ENCODE data around the gene PTPRD. TPM values are rescaled to one million over a fixed set of nuclear protein-coding genes. Genes with fewer than 3 reads are reported as not detected.

Gene PTPRD
- total RNA-seq, 4 donors from 2014 or later: 0.78 to 11.7 (median 1.6) TPM

- Histone ChIP-seq H3K4me3 (no peak overlapping the region), H3K36me3 (no peaks in the 10 kb centered on the region), H3K27ac (no peak overlapping the region), H3K27me3 (no peaks in the 10 kb centered on the region), H3K4me1 (no peaks in the 10 kb centered on the region), H3K9me3 (no peaks in the 10 kb centered on the region)
- TF ChIP-seq POLR2A (IDR thresholded peaks at IDR 0.05): no peak
- no peak for TF ChIP-seq CTCF (IDR thresholded peaks at IDR 0.05 in 4 of 5, conservative IDR thresholded peaks at IDR 0.05 in 1 of 5)
- intact Hi-C loops (cut with DNase I; ENCODE audit: low total_unique reads) (no loop called here), in situ Hi-C loops (cut with MboI; ENCODE audit: low sequenced_read_pairs in 4 of 4) (no loop called here)
- DNase-seq (no peak), ATAC-seq (no peak)
These were observed 1748.3 kb downstream of the PTPRD start for GRCh38 chr9:8864545-8864896.

GRCh38 chr9:8863886-8864544, 1748.8 kb downstream of the PTPRD start:
- no peak for ATAC-seq
- H3K4me1 ChIP-seq: no peaks in the 10 kb centered on the region
- no peaks in the 10 kb centered on the region for H3K27me3 ChIP-seq
- TF ChIP-seq POLR2A (IDR thresholded peaks at IDR 0.05) (no peak), CTCF (IDR thresholded peaks at IDR 0.05 in 4 of 5, conservative IDR thresholded peaks at IDR 0.05 in 1 of 5) (no peak)
- no peaks in the 10 kb centered on the region for H3K9me3 ChIP-seq
- no peak for DNase-seq
- no peak overlapping the region for H3K4me3 ChIP-seq
- intact Hi-C loops (cut with DNase I; ENCODE audit: low total_unique reads) (no loop called here), in situ Hi-C loops (cut with MboI; ENCODE audit: low sequenced_read_pairs in 4 of 4) (no loop called here)
- H3K27ac ChIP-seq: no peak overlapping the region
- H3K36me3 ChIP-seq: no peaks in the 10 kb centered on the region

- DNase-seq (no peak), ATAC-seq (no peak)
- Histone ChIP-seq H3K27ac (no peak overlapping the region), H3K4me3 (no peak overlapping the region), H3K9me3 (no peaks in the 10 kb centered on the region), H3K27me3 (peaks cover 0 to 3% (median 3%) of the 10 kb centered on the region in 3 donors), H3K4me1 (peaks cover 0 to 3% of the 10 kb centered on the region in 2 donors), H3K36me3 (no peaks in the 10 kb centered on the region)
- in situ Hi-C loops (cut with MboI; ENCODE audit: low sequenced_read_pairs in 4 of 4): no loop called here
- TF ChIP-seq CTCF (IDR thresholded peaks at IDR 0.05 in 4 of 5, conservative IDR thresholded peaks at IDR 0.05 in 1 of 5): no peak
- intact Hi-C loops (cut with DNase I; ENCODE audit: low total_unique reads): no loop called here
These were observed 1749.7 kb downstream of the PTPRD start for GRCh38 chr9:8863069-8863468.

GRCh38 chr9:8860925-8861324, 1751.9 kb downstream of the PTPRD start:
- no peaks in the 10 kb centered on the region for H3K9me3 ChIP-seq
- no peak overlapping the region for H3K4me3 ChIP-seq
- H3K36me3 ChIP-seq: no peaks in the 10 kb centered on the region
- TF ChIP-seq POLR2A (IDR thresholded peaks at IDR 0.05) (no peak), CTCF (IDR thresholded peaks at IDR 0.05 in 4 of 5, conservative IDR thresholded peaks at IDR 0.05 in 1 of 5) (no peak)
- DNase-seq (no peak), ATAC-seq (no peak)
- H3K27ac ChIP-seq: no peak overlapping the region
- H3K4me1 ChIP-seq: peaks cover 4 to 9% of the 10 kb centered on the region in 2 donors
- intact Hi-C loops (cut with DNase I; ENCODE audit: low total_unique reads): no loop called here
- in situ Hi-C loops (cut with MboI; ENCODE audit: low sequenced_read_pairs in 4 of 4): no loop called here
- peaks cover 9 to 16% (median 11%) of the 10 kb centered on the region in 3 donors for H3K27me3 ChIP-seq

- Histone ChIP-seq H3K4me3 (no peak overlapping the region), H3K36me3 (no peaks in the 10 kb centered on the region), H3K27me3 (peaks cover 14 to 23% (median 18%) of the 10 kb centered on the region in 3 donors), H3K27ac (no peak overlapping the region), H3K4me1 (peaks cover 4 to 9% of the 10 kb centered on the region in 2 donors), H3K9me3 (no peaks in the 10 kb centered on the region)
- ATAC-seq (no peak), DNase-seq (no peak)
- intact Hi-C loops (cut with DNase I; ENCODE audit: low total_unique reads): no loop called here
- in situ Hi-C loops (cut with MboI; ENCODE audit: low sequenced_read_pairs in 4 of 4): no loop called here
- no peak for TF ChIP-seq POLR2A (IDR thresholded peaks at IDR 0.05)
- TF ChIP-seq CTCF (IDR thresholded peaks at IDR 0.05 in 4 of 5, conservative IDR thresholded peaks at IDR 0.05 in 1 of 5): no peak
These were observed 1752.7 kb downstream of the PTPRD start for GRCh38 chr9:8860086-8860485.
